Thoracic aorta (tissue), 2 donors: Measurements from ENCODE around the gene PLEKHA8. TPM values are rescaled to one million over a fixed set of nuclear protein-coding genes. Genes with fewer than 3 reads are reported as not detected.
"Not testable (repeated sequence)": the region's sequence is repeated elsewhere in the genome, so short reads cannot be mapped to it uniquely, and the experiment has no call there.

Source experiments
- ATAC-seq: fragments of 150-250 bp; one replicate; pipeline ENCODE4 v1.8.0; 2017; ENCODE audit warnings: low read depth; ENCODE audit not compliant: insufficient number of reproducible peaks, low FRiP score
- DNase-seq: peaks from one replicate; pipeline ENCODE4 v3.0.0-alpha.2; 2020; ENCODE audit warnings: low spot score
- H3K27ac ChIP-seq, 2 donors: fragments of 200-600 bp; sonication (generic); 1 replicate in 1 of 2; 2 replicates in 1 of 2; pipeline ENCODE4 v1.5.1; 2016; ENCODE audit warnings: mild to moderate bottlenecking in 2 of 2, moderate library complexity in 2 of 2
- H3K27me3 ChIP-seq: fragments of 200-600 bp; sonication (generic); replicated peaks from 2 replicates; pipeline ENCODE4 v1.6.0; 2016; ENCODE audit warnings: mild to moderate bottlenecking; ENCODE audit not compliant: insufficient read depth
- H3K36me3 ChIP-seq: fragments of 200-600 bp; sonication (generic); one replicate; pipeline ENCODE4 v1.5.1; 2016
- H3K4me1 ChIP-seq, 2 donors: fragments of 200-600 bp; sonication (generic); 1 replicate in 1 of 2; 2 replicates in 1 of 2; pipeline versions ENCODE4 v1.5.1 to v1.6.0; 2016; ENCODE audit warnings: low read depth in 2 of 2, mild to moderate bottlenecking in 1 of 2; ENCODE audit not compliant: control insufficient read depth in 1 of 2
- H3K4me3 ChIP-seq: fragments of 200-600 bp; sonication (generic); 2 replicates; pipeline ENCODE4 v1.5.1; 2016; ENCODE audit warnings: mild to moderate bottlenecking
- H3K9me3 ChIP-seq: fragments of 200-600 bp; sonication (generic); 2 replicates; pipeline ENCODE4 v1.5.1; 2016
- total RNA-seq, 2 donors: library from RNA; depleted of rRNA; stranded (reverse); fragments of >200 nt; gene quantifications; one replicate each; pipeline versions ENCODE4 v1.1.0 to v1.2.3, GENCODE V29; 2016
- TF ChIP-seq, protein P1 (sequence below): fragments of 200-600 bp; sonication (generic); IDR thresholded peaks from one replicate; pipeline ENCODE4 v1.5.1; 2019; ENCODE audit warnings: antibody characterized with exemption

Gene PLEKHA8
- total RNA-seq, 2 donors from 2014 or later, result 6.6 to 10.0 TPM

DNA sequence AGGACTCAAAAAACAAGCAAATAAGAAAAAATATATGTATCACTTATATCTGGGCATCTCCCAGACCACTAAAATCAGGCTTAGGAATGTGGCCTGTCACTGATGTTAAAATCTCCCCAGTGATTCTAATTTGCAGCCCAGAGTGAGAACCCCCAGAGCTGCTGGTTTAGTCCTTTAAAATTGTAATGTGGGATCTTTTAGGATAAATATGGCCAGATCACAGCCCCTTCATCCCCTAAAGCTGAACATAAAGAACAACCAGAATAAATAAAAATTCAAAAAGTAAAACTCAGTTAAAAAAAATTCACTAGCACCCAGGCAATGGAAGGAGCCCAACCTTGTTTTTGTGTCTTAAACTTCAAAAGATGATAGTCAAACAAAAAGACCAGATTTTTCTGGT, 60.1 kb downstream of the PLEKHA8 start:
- H3K27ac ChIP-seq, result no peak overlapping the region
- H3K4me1 ChIP-seq, result peaks cover 0 to 3% of the 10 kb centered on the region in 2 donors
- ATAC-seq (no peak), DNase-seq (no peak)
- H3K36me3 ChIP-seq, result no peaks in the 10 kb centered on the region
- no peaks in the 10 kb centered on the region for H3K27me3 ChIP-seq
- no peak overlapping the region for H3K4me3 ChIP-seq
- TF ChIP-seq, protein P1, sequence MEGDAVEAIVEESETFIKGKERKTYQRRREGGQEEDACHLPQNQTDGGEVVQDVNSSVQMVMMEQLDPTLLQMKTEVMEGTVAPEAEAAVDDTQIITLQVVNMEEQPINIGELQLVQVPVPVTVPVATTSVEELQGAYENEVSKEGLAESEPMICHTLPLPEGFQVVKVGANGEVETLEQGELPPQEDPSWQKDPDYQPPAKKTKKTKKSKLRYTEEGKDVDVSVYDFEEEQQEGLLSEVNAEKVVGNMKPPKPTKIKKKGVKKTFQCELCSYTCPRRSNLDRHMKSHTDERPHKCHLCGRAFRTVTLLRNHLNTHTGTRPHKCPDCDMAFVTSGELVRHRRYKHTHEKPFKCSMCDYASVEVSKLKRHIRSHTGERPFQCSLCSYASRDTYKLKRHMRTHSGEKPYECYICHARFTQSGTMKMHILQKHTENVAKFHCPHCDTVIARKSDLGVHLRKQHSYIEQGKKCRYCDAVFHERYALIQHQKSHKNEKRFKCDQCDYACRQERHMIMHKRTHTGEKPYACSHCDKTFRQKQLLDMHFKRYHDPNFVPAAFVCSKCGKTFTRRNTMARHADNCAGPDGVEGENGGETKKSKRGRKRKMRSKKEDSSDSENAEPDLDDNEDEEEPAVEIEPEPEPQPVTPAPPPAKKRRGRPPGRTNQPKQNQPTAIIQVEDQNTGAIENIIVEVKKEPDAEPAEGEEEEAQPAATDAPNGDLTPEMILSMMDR, result no peak
- no peaks in the 10 kb centered on the region for H3K9me3 ChIP-seq

DNA sequence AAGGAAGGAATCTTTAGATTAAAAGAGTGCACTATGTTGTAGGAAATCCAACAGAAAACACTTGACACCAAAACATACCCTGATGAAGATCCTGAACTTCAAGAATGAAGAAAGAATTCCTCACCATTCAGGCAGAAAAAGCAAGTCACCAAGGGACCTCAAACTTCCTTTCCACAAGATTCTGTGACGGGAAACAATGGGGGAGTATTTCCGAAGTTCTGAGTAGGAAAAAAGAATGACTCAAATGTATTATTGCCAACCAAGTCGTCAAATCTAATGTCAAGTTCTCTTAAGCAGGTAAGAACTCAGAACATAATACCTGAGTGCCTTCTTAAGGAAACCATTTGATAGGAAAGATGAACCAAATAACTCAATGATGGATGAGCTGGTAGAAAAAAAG, 61.9 kb downstream of the PLEKHA8 start:
- Histone ChIP-seq H3K4me3 (no peak overlapping the region), H3K27ac (no peak overlapping the region), H3K36me3 (no peaks in the 10 kb centered on the region), H3K27me3 (no peaks in the 10 kb centered on the region), H3K9me3 (no peaks in the 10 kb centered on the region), H3K4me1 (peaks cover 0 to 3% of the 10 kb centered on the region in 2 donors)
- ATAC-seq (no peak), DNase-seq (no peak)
- TF ChIP-seq, protein P1, result no peak

DNA sequence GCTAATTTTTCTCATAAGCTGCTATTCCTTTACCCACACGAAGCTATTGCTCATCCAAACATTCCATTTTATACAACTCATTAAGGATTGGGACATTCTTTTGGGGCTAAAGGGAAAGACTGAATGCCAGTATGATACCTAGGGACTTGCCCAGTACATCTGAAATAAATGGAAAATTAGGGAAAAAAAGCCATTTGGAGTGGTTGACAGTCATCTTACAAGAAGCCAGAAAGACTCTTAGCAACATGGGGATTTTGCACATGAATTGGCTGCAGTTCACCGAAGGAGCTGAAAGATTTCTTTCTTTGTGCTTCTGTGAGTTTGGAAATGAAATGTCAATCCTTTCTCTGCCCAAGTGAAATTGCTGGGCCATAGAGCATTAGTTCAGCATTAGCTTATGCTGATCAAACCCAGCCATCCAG, 63.3 kb downstream of the PLEKHA8 start:
- Histone ChIP-seq H3K27me3 (no peaks in the 10 kb centered on the region), H3K9me3 (no peaks in the 10 kb centered on the region), H3K4me3 (no peak overlapping the region), H3K27ac (no peak overlapping the region), H3K4me1 (peaks cover 0 to 3% of the 10 kb centered on the region in 2 donors), H3K36me3 (no peaks in the 10 kb centered on the region)
- ATAC-seq (no peak), DNase-seq (no peak)
- TF ChIP-seq, protein P1, result no peak

DNA sequence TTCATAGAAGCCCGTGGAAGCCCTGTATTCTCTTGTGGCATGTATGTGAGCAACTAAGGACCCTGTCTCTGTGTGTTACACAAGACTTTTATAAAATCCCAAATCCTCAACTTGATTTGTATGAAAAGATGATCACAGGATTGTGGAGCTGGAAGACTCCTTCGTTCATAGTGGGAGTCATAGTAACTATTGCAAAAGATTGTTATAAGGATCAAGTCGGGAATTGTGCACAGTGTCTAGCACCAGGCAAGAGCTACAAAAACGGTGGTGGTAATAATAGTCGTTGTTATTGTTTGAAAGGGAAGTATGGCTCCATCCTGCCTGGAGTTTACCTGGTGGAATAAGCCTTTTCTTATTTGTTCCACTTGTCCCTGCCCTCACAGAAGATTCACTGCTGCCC, 63.8 kb downstream of the PLEKHA8 start:
- Histone ChIP-seq H3K4me3 (no peak overlapping the region), H3K27ac (no peak overlapping the region), H3K27me3 (no peaks in the 10 kb centered on the region), H3K9me3 (no peaks in the 10 kb centered on the region), H3K36me3 (no peaks in the 10 kb centered on the region), H3K4me1 (peaks cover 0 to 3% of the 10 kb centered on the region in 2 donors)
- no peak for DNase-seq
- ATAC-seq, result no peak
- TF ChIP-seq, protein P1, result no peak

DNA sequence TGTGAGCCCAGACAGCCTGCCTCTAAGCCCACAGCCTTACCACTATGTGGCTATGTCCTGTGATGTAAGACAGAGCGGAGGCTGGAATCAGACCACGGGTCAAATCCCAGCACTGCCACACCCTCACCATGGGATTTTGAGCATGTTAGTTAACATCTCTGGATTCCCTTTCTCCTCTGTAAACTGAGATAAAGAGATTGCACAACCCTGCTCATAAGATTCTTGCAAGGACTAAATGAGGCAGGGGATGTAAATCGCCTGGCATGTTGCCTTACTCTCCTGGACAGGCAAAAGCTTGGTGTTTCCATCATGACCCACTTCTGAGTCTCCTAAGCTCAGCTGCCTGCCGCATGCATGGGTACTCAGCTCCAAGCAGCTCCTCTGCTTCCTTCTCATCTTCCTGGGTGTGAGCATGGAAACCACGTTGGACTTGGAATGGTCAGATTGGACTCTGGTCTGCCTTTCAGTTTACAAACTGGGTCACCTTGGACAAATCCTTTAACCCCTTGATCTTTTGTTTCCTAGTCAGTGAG, 65.3 kb downstream of the PLEKHA8 start:
- DNase-seq (no peak), ATAC-seq (no peak)
- Histone ChIP-seq H3K27ac (no peak overlapping the region), H3K36me3 (no peaks in the 10 kb centered on the region), H3K27me3 (no peaks in the 10 kb centered on the region), H3K4me3 (no peak overlapping the region), H3K4me1 (peaks cover 0 to 3% of the 10 kb centered on the region in 2 donors), H3K9me3 (no peaks in the 10 kb centered on the region)
- TF ChIP-seq, protein P1, result no peak

DNA sequence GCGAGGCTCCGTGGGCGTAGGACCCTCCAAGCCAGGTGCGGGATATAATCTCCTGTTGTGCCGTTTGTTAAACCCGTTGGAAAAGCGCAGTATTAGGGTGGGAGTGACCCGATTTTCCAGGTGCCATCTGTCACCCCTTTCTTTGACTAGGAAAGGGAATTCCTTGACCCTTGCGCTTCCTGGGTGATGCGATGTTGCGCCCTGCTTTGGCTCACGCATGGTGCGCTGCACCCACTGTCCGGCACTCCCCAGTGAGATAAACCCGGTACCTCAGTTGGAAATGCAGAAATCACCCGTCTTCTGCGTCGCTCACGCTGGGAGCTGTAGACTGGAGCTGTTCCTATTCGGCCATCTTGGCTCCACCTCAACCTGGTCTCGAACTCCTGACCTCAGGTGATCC, 70.4 kb downstream of the PLEKHA8 start:
- H3K27me3 ChIP-seq, H3K9me3 ChIP-seq, ATAC-seq, H3K27ac ChIP-seq, H3K36me3 ChIP-seq, DNase-seq, H3K4me1 ChIP-seq, H3K4me3 ChIP-seq: not testable (repeated sequence)
